ENCODE data around the gene GNA12.
A peak's percentile ranks its signal among the peaks of the same experiment; 100 is the strongest.

The GNA12 gene

GRCh38 chr7:2824678-2825461 lies 19.2 kb downstream of the GNA12 start:
- POLR2A ChIA-PET = no interaction called here
- DNase-seq (ENCODE audit: extremely low spot score) = peak; percentile 44
- no peak for TF ChIP-seq CTCF (IDR thresholded peaks at IDR 0.05; ENCODE audit: control extremely low read depth, extremely low read depth, low read depth, missing control alignments)
- CTCF ChIA-PET = interaction anchor here (0.8 to 1.3 kb wide), 6 partner anchors 16 to 115 kb away, joined by 3 to 8 read pairs (median 3); no protein-coding TSS in a partner anchor

DNA sequence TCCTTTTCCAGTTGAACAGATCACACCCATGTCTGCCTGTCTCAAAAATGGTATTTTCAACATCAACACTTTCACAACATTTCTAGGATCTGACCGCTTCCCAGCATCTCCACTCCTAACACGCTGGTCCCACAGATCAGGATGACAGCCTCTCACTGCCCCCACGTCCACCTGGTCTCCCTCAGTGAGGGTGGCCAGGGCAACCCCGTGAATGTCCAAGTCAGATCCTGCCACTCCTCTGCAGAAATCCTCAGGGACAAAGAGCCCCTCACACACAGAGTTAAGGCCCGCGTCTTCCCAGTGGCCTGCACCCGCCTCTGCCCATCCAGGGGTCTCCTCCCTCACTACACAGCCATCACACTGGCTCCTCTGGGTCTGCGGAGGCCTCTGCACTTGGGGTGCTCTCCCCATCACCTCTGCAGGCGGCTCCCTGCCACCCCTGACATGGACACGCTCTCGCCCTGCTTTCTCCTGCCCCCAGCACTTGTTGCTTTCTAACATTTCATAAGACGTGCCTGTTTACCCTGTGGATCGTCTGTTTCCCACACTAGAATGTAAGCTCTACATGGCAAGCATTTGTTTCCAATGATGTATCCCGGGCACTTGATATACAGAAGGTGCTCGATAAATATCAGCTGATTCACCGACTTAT lies 20.0 kb downstream of the GNA12 start:
- TF ChIP-seq CTCF (IDR thresholded peaks at IDR 0.05; ENCODE audit: control extremely low read depth, extremely low read depth, low read depth, missing control alignments) = no peak
- CTCF ChIA-PET = interaction anchor here (0.8 to 1.3 kb wide), 4 partner anchors 19 to 114 kb away, joined by 3 to 6 read pairs (median 3); no protein-coding TSS in a partner anchor
- DNase-seq (ENCODE audit: extremely low spot score) = no peak
- POLR2A ChIA-PET = no interaction called here

DNA sequence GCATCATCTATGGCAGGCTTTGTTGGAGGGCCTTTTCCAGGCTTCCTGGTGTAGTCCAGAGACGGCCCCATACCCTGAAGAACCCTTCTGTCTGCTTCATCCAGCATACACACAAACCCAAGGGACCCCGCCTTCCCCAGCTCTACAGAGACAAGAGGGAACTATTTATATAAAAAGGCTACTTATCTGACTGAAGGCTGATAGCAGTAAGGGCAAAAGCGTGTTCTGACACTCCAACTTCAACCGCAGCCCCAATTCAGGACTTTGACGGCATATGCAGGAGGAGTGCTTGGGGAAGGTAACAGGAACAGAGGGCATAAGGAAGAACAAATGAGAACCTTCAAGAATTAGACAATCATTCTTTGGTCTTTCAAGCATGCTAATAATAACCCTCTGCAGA lies 21.0 kb downstream of the GNA12 start:
- CTCF ChIA-PET = no interaction called here

DNA sequence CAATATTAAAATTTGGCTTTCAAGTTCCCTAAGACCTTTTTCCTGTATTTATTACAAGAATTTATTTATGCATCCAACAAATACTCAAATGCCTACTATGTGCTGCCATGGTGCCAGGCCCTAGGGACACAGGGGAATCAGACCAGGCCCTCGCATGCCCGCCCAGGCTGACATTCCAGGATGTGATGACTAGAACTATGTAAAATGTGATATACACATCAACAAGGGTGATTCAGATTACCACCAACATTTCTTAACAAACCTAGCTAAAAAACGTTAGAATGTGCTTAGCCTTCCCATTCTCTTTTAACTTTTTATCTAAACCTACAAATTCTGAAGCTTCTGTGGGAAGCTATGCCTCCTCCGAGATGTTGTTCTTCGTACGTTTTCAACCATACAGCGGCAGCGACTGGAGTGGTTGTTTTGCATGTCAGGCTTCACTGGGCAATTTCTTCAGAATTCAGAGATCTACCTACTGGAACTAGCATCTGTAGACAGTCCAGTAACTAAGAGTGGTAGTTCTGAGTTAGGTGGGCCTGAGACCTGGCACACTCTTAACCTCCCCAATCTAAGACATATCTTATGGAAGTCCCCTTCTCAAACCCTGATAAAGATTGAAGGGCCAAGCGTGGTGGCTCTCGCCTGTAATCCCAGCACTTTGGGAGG lies 22.1 kb downstream of the GNA12 start:
- ChIA-PET POLR2A (no interaction called here), CTCF (interaction anchor here (0.9 to 3.0 kb wide), 6 partner anchors 9 to 64 kb away, joined by 3 to 11 read pairs (median 5); no protein-coding TSS in a partner anchor)
- no peak for TF ChIP-seq CTCF (IDR thresholded peaks at IDR 0.05; ENCODE audit: control extremely low read depth, extremely low read depth, low read depth, missing control alignments)
- DNase-seq (ENCODE audit: extremely low spot score) = peak; percentile 61

More for the DNA sequence above, 21.0 kb downstream of the GNA12 start:
- DNase-seq (ENCODE audit: extremely low spot score) = no peak
- POLR2A ChIA-PET = no interaction called here
- TF ChIP-seq CTCF (IDR thresholded peaks at IDR 0.05; ENCODE audit: control extremely low read depth, extremely low read depth, low read depth, missing control alignments) = no peak

DNA sequence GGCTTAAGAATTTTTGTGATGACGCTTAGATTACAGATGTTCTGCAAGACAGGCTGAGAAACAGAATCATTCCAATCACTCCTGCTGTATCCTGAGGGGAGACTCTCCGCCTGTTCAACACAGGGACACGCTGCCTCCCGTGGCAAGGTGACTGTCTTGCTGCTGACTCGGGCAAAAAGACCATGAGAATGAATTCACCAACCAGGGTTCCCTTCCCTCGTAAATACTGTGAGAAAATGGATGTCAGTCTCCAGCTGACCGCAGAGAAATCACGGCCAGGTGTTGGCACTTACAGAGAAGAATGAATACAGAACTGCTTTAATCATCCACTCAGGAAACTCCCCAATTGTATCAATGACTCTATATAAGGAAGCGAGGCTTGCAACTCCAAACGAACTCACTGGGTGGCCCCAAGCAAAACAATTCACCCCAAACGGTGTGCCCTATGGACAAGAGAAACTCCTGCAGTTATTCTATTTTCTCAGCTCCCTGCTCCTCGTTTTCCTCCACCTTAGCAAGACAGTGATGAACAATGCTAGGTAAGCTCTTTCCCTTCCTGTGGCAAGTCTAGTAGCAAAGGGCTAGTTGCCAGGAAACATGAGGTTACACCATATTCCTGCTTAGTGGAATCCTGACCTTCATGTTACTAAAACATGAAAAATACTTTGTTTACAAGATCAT lies 22.8 kb downstream of the GNA12 start:
- peak; percentile 65 for DNase-seq (ENCODE audit: extremely low spot score)
- ChIA-PET CTCF (interaction anchor here (0.9 to 3.0 kb wide), 8 partner anchors 8 to 150 kb away, joined by 3 to 11 read pairs (median 4); no protein-coding TSS in a partner anchor), POLR2A (no interaction called here)
- TF ChIP-seq CTCF (IDR thresholded peaks at IDR 0.05; ENCODE audit: control extremely low read depth, extremely low read depth, low read depth, missing control alignments) = peak; percentile 3

- ChIA-PET POLR2A (no interaction called here), CTCF (interaction anchor here (1.0 to 3.0 kb wide), 7 partner anchors 8 to 149 kb away, joined by 3 to 11 read pairs (median 5); no protein-coding TSS in a partner anchor)
- no peak for DNase-seq (ENCODE audit: extremely low spot score)
- TF ChIP-seq CTCF (IDR thresholded peaks at IDR 0.05; ENCODE audit: control extremely low read depth, extremely low read depth, low read depth, missing control alignments) = no peak
These were observed 23.6 kb downstream of the GNA12 start for GRCh38 chr7:2820508-2820934.

Data from GM10248 (cell line).